Stimulated activated CD4-positive, alpha-beta T cell treated with anti-CD3 and anti-CD28 coated beads, Interleukin-12 subunit alpha, Interleukin-12 subunit beta, amount 100 ng/mL, for 48 hours (primary cell): Measurements from ENCODE around the gene C1RL.
A peak's percentile ranks its signal among the peaks of the same experiment; 100 is the strongest.

Experiments
- DNase-seq, 3 donors: peaks; one replicate each; pipeline ENCODE4 v3.0.0-alpha.2; 2020; ENCODE audit warnings: low read depth in 2 of 3, low spot score in 1 of 3

Gene C1RL

GRCh38 chr12:7092986-7093460 lies 16.0 kb downstream of the C1RL start:
- no peak for DNase-seq

GRCh38 chr12:7092229-7092985 lies 16.6 kb downstream of the C1RL start, which contains the start of gene C1R:
TSS of gene C1R (minus strand) at chr12:7092445. CDS start at chr12:7092388, 57 bp downstream.
- DNase-seq: peak; percentile 45 to 72 (median 52)

- DNase-seq: no peak
Observed at GRCh38 chr12:7091660-7092228, 17.3 kb downstream of the C1RL start.

- no peak for DNase-seq
Observed at GRCh38 chr12:7091171-7091570, 17.8 kb downstream of the C1RL start.

GRCh38 chr12:7090222-7090998 lies 18.6 kb downstream of the C1RL start:
- no peak for DNase-seq

GRCh38 chr12:7089196-7089871 lies 19.7 kb downstream of the C1RL start:
- no peak for DNase-seq

- DNase-seq: no peak
Observed at GRCh38 chr12:7083125-7083524, 25.9 kb downstream of the C1RL start.

- DNase-seq: no peak
Observed at GRCh38 chr12:7081037-7081436, 28.0 kb downstream of the C1RL start.

- DNase-seq: no peak
Observed at GRCh38 chr12:7079826-7080125, 29.2 kb downstream of the C1RL start.

- DNase-seq: no peak
Observed at GRCh38 chr12:7078163-7078562, 30.9 kb downstream of the C1RL start.

GRCh38 chr12:7076493-7076892 lies 32.5 kb downstream of the C1RL start:
- no peak for DNase-seq

- no peak for DNase-seq
Observed at GRCh38 chr12:7075939-7076338, 33.1 kb downstream of the C1RL start.

- no peak for DNase-seq
Observed at GRCh38 chr12:7075518-7075917, 33.5 kb downstream of the C1RL start.

- DNase-seq: no peak
Observed at GRCh38 chr12:7073946-7074345, 35.1 kb downstream of the C1RL start.

GRCh38 chr12:7072554-7072953 lies 36.5 kb downstream of the C1RL start:
- DNase-seq: no peak

GRCh38 chr12:7072035-7072434 lies 37.0 kb downstream of the C1RL start:
- no peak for DNase-seq

GRCh38 chr12:7069386-7069785 lies 39.6 kb downstream of the C1RL start:
- DNase-seq: no peak

- DNase-seq: no peak
Observed at GRCh38 chr12:7068994-7069346, 40.0 kb downstream of the C1RL start.

- no peak for DNase-seq
Observed at GRCh38 chr12:7068240-7068993, 40.6 kb downstream of the C1RL start.

GRCh38 chr12:7067096-7067495 lies 41.9 kb downstream of the C1RL start:
- DNase-seq: no peak

- no peak for DNase-seq
Observed at GRCh38 chr12:7066596-7066995, 42.4 kb downstream of the C1RL start.
